MM.1S (cell line): Measurements from ENCODE around the gene SFTPB.

Experiments used
- CTCF ChIP-seq: fragments of 300-600 bp; sonication (generic); IDR thresholded peaks from 2 replicates; pipeline ENCODE4 v1.5.1; 2016; ENCODE audit warnings: antibody characterized with exemption, low read length, mixed read lengths
- EZH2 ChIP-seq: fragments of 300-600 bp; sonication (generic); optimal IDR thresholded peaks from 2 replicates; pipeline ENCODE3; 2017; ENCODE audit warnings: low read depth, mild to moderate bottlenecking, antibody characterized with exemption, low read length, mixed read lengths
- EZH2phosphoT487 ChIP-seq: fragments of 300-600 bp; sonication (generic); IDR thresholded peaks from 2 replicates; pipeline ENCODE4 v1.6.1; 2018; ENCODE audit warnings: antibody characterized with exemption, low read length

GRCh38 chr2:85647823-85648526 lies 20.0 kb downstream of the SFTPB start:
- TF ChIP-seq CTCF (no peak), EZH2 (no peak), EZH2phosphoT487 (no peak)
